Testis (tissue), 3 donors: ENCODE data around the gene TBX4. TPM values are rescaled to one million over a fixed set of nuclear protein-coding genes. Genes with fewer than 3 reads are reported as not detected.

Experiments
- DNase-seq: peaks from one replicate; pipeline ENCODE4 v3.0.0-alpha.2; 2019
- H3K27ac ChIP-seq, 2 donors: fragments of 200-600 bp; sonication (generic); one replicate each; pipeline ENCODE4 v1.5.1; 2019
- H3K27me3 ChIP-seq: fragments of 200-600 bp; sonication (generic); one replicate; pipeline ENCODE4 v1.5.1; 2019
- H3K36me3 ChIP-seq: fragments of 200-600 bp; sonication (generic); one replicate; pipeline ENCODE4 v1.5.1; 2017; ENCODE audit warnings: low read depth; ENCODE audit errors: missing control alignments
- H3K4me1 ChIP-seq: fragments of 200-600 bp; sonication (generic); one replicate; pipeline ENCODE4 v1.5.1; 2019
- H3K4me3 ChIP-seq, 2 donors: fragments of 200-600 bp; sonication (generic); one replicate each; pipeline ENCODE4 v1.5.1; 2017 to 2019
- H3K9me3 ChIP-seq: fragments of 200-600 bp; sonication (generic); one replicate; pipeline ENCODE4 v1.5.1; 2017
- CTCF ChIP-seq, 3 experiments: fragments of 450-650 bp in 2 of 3; fragments of 200-600 bp in 1 of 3; sonication (generic) in 1 of 3; IDR thresholded peaks; one replicate each; pipeline ENCODE4 v1.5.1; 2016 to 2019; ENCODE audit warnings: antibody characterized with exemption in 3 of 3, mild to moderate bottlenecking in 2 of 3, moderate library complexity in 1 of 3
- POLR2A ChIP-seq: fragments of 450-650 bp; IDR thresholded peaks from one replicate; pipeline ENCODE4 v1.6.1; 2017; ENCODE audit warnings: antibody characterized with exemption, mild to moderate bottlenecking, moderate library complexity
- WGBS, 2 donors: methylation state at CpG; one replicate each; pipeline ENCODE4 v1.1.5; 2018; 5-methylcytosine and 5-hydroxymethylcytosine counted together
- intact Hi-C: fragments of 100-400 bp; cut with DNase I; formaldehyde crosslinking; loops from one replicate; pipeline ENCODE4 v1.15.1; 2023; ENCODE audit warnings: low total_unique reads
- polyA plus RNA-seq: library from polyadenylated mRNA; stranded (reverse); fragments of 350-450 nt; fragmentation: Illumina TruSeq; extraction: RNeasy Lipid Tissue Mini Kit (QIAGEN cat#74804); gene quantifications from one replicate; pipeline ENCODE4 v1.2.3, GENCODE V29; 2014; ENCODE audit warnings: low read depth, low replicate concordance; ENCODE audit not compliant: insufficient read depth
- total RNA-seq, 2 donors: library from RNA; depleted of rRNA; stranded (reverse); fragments of >200 nt; gene quantifications; one replicate each; pipeline ENCODE4 v1.2.3, GENCODE V29; 2016

The TBX4 gene
- total and polyA plus RNA-seq, 3 donors from 2014 or later = 1.5 to 3.2 (median 1.7) TPM

- no peak overlapping the region for H3K27ac ChIP-seq
- WGBS, 2 donors = 80 to 82% methylated on average over 17 of the region's 17 CpGs
- no peaks in the 10 kb centered on the region for H3K9me3 ChIP-seq
- intact Hi-C loops = no loop called here
- H3K36me3 ChIP-seq = no peaks in the 10 kb centered on the region
- TF ChIP-seq POLR2A (no peak), CTCF (IDR thresholded peaks at IDR 0.05) (no peak)
- DNase-seq = no peak
- H3K27me3 ChIP-seq = no peaks in the 10 kb centered on the region
- no peaks in the 10 kb centered on the region for H3K4me1 ChIP-seq
- no peak overlapping the region for H3K4me3 ChIP-seq
Measured at GRCh38 chr17:61465550-61466237, 13.5 kb downstream of the TBX4 start.

GRCh38 chr17:61466246-61466645, 14.0 kb downstream of the TBX4 start:
- H3K36me3 ChIP-seq = no peaks in the 10 kb centered on the region
- H3K27ac ChIP-seq = no peak overlapping the region
- TF ChIP-seq POLR2A = no peak
- no peak for TF ChIP-seq CTCF (IDR thresholded peaks at IDR 0.05)
- WGBS, 2 donors = 79 to 87% methylated on average over 4 to 7 of the region's 7 CpGs
- no peaks in the 10 kb centered on the region for H3K9me3 ChIP-seq
- DNase-seq = no peak
- intact Hi-C loops = no loop called here
- H3K27me3 ChIP-seq = no peaks in the 10 kb centered on the region
- H3K4me3 ChIP-seq = no peak overlapping the region
- H3K4me1 ChIP-seq = no peaks in the 10 kb centered on the region

DNA sequence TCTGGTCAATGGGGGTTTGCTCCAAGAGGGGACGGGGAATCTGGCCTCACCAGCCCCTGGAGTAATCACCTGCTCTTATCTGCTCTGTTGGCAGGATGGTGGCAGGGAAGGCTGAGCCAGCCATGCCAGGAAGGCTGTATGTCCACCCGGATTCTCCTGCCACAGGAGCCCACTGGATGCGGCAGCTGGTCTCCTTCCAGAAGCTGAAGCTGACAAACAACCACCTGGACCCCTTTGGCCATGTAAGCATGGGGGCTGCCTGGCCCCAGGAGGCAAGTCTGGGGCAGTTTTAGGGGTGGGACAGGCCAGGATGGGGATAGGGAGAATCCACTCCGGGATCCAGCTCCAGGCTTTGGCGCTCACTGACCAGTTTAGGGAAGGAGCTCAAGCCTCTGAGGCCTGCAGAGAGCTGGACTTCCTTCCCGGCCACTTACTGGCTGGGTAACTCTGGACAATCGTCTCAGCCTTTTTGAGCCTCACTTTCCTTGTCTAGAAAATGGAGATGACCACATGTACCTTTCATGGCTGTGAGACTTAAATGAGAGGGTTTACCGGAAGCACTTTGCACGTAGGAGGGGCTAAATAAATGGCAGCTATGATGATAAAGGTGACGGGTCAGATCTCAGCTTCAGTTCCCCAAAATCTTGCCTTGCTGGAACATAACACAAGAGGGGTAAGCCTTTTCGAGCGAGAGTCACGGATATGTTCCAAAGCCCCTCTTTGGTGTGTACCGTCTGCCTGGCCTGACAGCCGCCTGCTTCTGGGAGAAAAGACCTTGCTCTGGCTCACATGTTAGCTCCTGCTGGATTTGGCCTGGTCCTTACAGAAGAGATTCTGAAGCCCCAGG, 15.4 kb downstream of the TBX4 start:
- Histone ChIP-seq H3K36me3 (no peaks in the 10 kb centered on the region), H3K9me3 (no peaks in the 10 kb centered on the region), H3K4me3 (no peak overlapping the region), H3K4me1 (no peaks in the 10 kb centered on the region), H3K27ac (no peak overlapping the region), H3K27me3 (no peaks in the 10 kb centered on the region)
- TF ChIP-seq POLR2A = no peak
- no peak for TF ChIP-seq CTCF (IDR thresholded peaks at IDR 0.05)
- intact Hi-C loops = no loop called here
- DNase-seq = peak; percentile 44
- WGBS, 2 donors = 60 to 61% methylated on average over 15 of the region's 15 CpGs

DNA sequence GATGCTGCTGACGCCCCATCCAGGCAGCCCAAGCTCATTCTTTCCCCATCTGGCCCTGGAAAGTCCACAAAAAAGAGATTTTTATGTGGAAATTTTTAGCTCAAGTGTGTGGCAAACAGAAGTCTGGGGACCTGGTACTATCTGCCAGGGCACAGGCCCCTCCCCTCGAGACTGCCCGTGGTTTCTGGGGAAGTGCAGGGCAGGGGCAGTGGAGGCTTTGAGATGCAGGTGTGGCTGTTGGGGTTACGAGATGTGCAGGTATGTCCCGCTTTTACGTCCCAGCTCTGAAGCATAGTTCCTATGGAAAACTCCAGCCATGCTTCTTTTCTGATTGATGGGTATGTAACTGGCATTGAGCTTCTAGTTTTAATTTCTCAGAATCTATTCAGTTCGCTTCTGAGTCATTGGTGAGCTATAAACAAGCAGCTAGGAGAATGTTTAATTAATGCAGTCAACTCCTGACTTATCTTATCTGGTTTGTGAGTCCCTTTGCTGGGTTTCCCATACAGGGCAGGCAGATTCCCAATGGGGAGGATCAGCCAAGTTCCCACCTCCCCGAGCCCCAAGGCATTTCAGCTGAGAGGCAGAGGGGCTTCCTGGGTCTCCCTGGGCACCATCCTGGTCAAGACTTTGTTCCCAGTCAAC, 16.2 kb downstream of the TBX4 start:
- Histone ChIP-seq H3K9me3 (no peaks in the 10 kb centered on the region), H3K4me1 (no peaks in the 10 kb centered on the region), H3K36me3 (no peaks in the 10 kb centered on the region), H3K27ac (no peak overlapping the region), H3K4me3 (no peak overlapping the region), H3K27me3 (no peaks in the 10 kb centered on the region)
- WGBS, 2 donors = 84 to 85% methylated on average over 7 to 8 of the region's 8 CpGs
- DNase-seq = no peak
- no peak for TF ChIP-seq CTCF (IDR thresholded peaks at IDR 0.05)
- TF ChIP-seq POLR2A = no peak
- intact Hi-C loops = no loop called here
